GM13977 (cell line): ENCODE data around the gene PTBP1.
A peak's percentile ranks its signal among the peaks of the same experiment; 100 is the strongest.

ENCODE experiments used
- DNase-seq: peaks from one replicate; pipeline ENCODE4 v3.0.0; 2012; ENCODE audit warnings: low spot score
- in situ Hi-C: fragments of 300-500 bp; cut with MboI; formaldehyde crosslinking; loops from one replicate; pipeline ENCODE4 v1.12.0; 2022; ENCODE audit warnings: low sequenced_read_pairs, low pct_unique_long_range_greater_than_20kb, mixed read lengths, inconsistent platforms; ENCODE audit not compliant: unreplicated experiment
- TF ChIP-seq, protein P1 (sequence below): IDR thresholded peaks from 2 replicates; pipeline ENCODE4 v1.5.1; 2012; ENCODE audit warnings: mild to moderate bottlenecking, control low read depth; ENCODE audit not compliant: insufficient read depth; ENCODE audit errors: extremely low read depth, missing control alignments

Gene PTBP1

DNA sequence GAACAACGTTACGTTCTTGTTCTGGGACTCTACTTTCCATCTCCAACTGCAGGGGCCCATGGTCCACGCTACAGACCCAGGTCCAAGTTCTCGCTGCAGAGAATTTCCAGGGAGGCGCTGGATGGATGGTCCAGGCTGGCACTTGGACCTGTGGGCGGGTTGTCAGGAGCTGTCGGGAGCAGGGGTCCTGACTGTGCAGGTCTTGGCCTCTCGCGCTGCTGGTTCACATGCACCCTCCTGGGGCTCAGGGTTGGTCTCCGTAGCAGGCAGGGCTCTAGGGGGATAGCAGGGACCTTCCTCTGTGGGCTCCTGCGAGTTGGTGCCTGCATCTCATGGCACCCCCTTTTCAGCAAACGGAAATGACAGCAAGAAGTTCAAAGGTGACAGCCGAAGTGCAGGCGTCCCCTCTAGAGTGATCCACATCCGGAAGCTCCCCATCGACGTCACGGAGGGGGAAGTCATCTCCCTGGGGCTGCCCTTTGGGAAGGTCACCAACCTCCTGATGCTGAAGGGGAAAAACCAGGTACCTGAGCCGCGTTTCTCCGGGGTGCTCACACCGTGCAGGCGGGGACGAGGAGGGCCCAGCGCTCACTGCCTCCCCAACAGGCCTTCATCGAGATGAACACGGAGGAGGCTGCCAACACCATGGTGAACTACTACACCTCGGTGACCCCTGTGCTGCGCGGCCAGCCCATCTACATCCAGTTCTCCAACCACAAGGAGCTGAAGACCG lies 6.6 kb downstream of the PTBP1 start:
- no peak for DNase-seq
- TF ChIP-seq, protein P1, sequence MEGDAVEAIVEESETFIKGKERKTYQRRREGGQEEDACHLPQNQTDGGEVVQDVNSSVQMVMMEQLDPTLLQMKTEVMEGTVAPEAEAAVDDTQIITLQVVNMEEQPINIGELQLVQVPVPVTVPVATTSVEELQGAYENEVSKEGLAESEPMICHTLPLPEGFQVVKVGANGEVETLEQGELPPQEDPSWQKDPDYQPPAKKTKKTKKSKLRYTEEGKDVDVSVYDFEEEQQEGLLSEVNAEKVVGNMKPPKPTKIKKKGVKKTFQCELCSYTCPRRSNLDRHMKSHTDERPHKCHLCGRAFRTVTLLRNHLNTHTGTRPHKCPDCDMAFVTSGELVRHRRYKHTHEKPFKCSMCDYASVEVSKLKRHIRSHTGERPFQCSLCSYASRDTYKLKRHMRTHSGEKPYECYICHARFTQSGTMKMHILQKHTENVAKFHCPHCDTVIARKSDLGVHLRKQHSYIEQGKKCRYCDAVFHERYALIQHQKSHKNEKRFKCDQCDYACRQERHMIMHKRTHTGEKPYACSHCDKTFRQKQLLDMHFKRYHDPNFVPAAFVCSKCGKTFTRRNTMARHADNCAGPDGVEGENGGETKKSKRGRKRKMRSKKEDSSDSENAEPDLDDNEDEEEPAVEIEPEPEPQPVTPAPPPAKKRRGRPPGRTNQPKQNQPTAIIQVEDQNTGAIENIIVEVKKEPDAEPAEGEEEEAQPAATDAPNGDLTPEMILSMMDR, result no peak
- in situ Hi-C loops, result no loop called here

DNA sequence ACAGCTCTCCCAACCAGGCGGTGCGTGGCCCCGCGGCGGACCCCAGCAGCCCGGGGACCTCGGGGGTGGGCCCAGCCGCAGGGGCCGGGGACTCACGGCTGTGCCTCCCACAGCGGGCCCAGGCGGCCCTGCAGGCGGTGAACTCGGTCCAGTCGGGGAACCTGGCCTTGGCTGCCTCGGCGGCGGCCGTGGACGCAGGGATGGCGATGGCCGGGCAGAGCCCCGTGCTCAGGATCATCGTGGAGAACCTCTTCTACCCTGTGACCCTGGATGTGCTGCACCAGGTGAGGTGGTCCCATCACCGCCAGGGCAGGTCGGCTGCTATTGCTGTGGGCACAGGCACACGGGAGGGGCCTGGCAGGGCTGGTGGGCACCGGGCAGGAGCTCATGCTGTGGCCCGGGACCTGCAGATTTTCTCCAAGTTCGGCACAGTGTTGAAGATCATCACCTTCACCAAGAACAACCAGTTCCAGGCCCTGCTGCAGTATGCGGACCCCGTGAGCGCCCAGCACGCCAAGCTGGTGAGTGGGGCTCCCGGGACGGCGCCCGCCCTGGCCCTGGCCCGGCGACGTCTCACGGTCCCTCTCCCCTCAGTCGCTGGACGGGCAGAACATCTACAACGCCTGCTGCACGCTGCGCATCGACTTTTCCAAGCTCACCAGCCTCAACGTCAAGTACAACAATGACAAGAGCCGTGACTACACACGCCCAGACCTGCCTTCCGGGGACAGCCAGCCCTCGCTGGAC lies 7.3 kb downstream of the PTBP1 start:
- in situ Hi-C loops, result no loop called here
- DNase-seq, result no peak
- TF ChIP-seq, protein P1, result no peak

DNA sequence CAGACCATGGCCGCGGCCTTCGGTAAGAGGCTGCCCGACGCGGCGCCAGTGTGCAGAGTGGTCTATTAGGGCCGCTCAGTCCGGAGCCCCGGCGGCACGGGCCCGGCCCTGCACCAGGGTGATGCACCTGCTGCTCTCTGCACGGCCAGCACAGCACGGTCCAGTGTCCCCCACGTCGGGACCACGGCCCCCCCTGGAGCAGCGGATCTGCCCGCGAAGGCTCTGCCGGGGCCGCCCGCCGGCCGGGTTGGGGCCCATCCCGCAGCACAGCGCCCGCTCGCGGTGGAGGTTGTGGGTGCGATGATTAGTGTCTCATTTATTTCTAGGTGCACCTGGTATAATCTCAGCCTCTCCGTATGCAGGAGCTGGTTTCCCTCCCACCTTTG lies 7.9 kb downstream of the PTBP1 start:
- in situ Hi-C loops, result no loop called here
- TF ChIP-seq, protein P1, result no peak
- peak; percentile 48 for DNase-seq

DNA sequence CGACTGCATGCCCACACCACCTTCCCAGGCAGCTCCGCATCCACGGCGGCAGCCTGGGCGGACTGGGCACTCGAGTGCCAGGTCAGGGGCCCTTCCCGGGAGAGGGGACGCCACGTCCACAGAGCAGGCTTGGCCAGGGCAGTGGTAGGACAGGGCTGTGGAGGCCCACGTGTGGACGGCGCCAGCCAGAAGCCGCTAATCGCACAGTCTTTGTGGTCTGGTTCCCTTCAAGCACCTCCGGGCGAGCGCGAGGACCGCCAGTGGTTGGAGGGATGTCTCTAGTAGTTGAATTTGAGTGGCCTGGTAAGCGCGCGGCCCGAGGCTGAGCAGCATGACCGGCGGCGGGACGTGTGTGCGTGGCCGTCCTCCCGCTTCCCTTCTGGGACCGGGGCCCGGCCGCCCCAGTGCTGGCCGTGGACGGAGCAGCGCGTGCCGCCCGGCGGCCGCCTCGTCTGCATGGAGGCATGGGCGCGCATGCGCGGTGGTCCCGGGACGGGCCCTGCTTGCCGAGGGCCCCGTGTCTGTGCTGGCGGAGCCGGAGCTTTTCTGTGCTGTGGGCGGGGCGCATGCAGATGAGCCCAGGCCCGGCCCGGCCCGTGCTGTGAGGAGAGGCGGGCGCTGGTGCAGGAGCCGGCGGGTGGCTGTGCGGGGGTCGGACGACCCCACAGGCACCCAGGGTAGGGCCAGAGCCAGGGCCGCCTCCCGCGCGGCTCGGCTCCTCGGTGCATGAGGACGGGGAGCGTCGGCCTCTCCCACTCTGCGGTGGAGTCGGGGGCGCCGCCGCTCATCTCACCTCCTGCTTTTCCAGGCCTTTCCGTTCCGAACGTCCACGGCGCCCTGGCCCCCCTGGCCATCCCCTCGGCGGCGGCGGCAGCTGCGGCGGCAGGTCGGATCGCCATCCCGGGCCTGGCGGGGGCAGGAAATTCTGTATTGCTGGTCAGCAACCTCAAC lies 8.6 kb downstream of the PTBP1 start:
- in situ Hi-C loops, result no loop called here
- peak; percentile 32 for DNase-seq
- TF ChIP-seq, protein P1, result no peak

DNA sequence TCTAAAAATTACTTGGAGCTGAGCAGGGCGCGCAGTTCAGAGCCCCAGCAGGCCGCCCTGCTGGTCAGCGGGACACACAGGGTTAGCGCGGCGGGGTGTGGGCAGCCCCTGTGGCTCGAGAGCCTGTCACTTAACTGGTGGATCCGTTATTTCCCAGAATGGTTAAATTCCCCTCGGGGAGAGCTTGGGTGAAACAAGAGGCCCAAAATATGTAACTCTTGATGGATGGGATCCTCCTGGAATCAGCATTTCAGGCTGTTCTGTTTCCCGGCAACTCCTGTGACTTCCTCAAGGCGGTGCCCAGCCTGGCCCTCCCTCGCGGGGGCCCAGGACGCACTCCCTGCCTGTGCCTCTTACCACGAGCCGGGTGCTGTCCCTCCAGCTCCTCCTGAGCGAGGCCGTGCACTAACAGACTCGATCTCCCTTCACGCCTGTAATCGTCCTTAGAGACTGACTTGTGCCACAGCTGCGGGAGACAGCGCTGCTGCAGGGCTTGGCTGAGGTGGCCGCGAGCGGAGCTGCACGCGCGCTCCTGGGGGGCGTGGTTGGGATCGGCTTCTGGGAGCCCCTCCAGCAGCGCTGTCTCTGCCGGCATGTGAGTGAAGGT lies 9.7 kb downstream of the PTBP1 start:
- TF ChIP-seq, protein P1, result no peak
- DNase-seq, result peak; percentile 50
- in situ Hi-C loops, result no loop called here
